GM19043 (cell line): ENCODE results near the gene UGT1A1.

ENCODE experiments used
- ATAC-seq: cut with Tn5 transposase; IDR thresholded peaks from one replicate; pipeline ENCODE4 v1.9.1; 2021; ENCODE audit warnings: low read depth; ENCODE audit not compliant: unreplicated experiment

Gene UGT1A1

DNA sequence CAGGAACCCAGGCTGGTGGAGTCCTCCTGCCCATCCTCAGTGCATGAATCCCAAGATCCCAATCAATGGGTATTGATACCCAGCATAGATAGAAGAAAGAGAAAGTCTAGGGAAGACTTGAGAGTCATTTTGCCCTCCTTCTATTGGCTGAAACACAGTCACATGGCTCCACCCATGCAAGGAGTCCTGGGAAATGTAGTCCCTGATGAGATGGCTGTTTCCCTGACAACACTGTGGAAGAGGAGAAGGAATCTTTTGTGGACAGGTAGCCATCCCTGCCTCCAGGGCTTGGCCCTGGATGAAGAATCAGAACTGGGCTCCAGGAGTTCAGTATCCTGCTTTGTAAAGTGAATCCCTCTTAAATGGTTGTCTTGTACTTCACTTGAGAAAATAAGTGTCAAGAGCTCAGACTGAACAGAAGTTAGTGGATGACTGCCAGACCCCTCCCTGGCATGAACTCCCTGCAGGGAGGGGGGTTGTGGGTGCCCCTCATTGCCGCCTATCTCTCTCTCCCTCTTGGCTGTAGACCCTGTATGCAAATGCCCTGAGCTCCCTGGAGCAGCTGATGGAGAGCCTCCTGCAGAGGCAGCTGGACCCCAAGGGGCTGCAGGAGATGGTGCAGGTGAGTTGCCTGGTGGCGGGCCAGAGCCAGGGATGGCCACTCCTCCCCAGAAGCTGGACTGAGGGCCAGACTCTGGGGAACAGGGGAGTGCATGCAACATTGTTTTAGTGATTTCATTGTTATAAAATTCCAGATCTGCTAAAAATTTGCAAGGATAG, 54.2 kb downstream of the UGT1A1 start:
- ATAC-seq, result no peak

DNA sequence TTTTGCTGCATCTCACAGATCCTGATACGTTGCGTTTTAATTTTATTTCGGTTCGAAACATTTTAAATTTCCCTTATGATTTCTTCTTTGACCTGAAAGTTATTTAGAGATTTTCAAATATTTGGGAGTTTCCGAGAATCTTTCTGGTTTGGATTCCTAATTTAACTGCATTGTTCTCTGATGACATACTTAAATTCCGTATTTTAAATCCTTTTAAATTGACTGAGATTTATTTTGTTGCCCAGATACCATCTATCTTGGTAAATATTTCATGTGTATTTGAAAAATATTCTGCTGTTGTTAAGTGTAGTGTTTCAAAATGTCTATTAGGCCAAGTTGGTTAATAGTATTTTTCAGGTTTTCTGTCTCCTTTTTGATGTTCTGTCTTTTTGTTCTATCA, 55.8 kb downstream of the UGT1A1 start:
- ATAC-seq, result no peak

DNA sequence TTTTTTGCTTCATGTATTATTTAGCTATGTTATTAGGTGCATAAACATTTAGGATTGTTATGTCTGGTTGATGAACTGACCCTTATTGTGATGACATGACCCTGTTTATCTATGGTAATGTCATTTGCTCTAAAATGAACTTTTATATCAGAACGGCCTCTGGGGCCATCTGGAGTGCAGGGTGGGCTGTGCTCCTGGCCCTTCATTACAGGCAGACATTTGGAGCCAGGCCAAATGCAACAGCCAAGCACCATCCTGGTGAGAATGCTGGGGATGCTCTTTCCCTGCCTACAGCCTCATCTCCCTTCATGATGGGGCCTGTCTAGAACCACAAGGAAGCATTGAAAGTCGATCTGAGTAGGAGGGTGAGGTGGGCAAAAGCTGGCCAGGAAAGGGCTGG, 56.3 kb downstream of the UGT1A1 start:
- ATAC-seq, result no peak

DNA sequence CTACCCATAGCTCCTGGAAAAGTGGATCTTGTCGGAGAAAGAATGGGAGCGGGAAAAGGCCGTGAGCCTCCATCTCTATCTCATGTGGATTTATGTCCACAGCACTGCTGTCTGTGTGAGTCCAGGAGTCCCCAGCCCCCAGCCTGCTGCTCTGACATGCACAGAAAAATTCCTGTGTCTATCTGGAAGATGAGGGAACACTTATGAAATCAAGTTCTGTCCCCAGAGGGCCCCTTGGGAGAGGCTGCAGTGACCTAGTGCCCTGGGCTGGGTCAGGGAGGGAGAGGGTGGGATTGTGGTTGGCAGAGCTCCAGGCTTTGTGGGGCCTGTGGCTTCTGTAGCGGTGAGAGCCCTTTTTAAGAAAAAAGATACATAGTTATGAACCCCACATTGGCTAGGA, 56.7 kb downstream of the UGT1A1 start:
- ATAC-seq, result no peak

DNA sequence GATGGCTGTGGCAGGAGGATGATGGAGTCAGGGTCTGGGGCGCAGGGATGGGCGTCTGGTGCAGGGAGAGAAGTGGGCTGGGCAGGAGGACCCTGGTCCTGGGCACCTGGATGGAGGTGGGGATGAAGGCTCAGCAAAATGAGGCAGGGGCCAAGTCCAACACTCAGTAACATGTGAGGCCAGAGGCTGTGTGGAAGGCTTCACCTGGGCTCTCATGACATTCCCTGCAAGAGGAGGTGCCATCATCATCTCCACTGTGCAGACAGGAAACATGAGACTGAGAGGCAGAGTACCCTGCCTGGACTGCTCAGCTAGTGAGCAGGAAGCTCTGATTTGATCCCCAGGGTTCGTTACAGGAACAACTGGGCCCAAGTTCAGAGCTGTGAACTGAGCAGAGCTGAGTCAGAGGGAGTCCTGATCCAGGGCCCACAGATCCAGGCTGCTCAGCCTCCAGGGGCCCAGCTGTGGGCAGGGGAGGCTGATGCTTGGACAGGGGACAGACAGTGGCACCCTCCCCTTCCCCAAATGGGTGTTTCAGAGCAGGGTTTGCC, 57.4 kb downstream of the UGT1A1 start:
- ATAC-seq, result no peak

DNA sequence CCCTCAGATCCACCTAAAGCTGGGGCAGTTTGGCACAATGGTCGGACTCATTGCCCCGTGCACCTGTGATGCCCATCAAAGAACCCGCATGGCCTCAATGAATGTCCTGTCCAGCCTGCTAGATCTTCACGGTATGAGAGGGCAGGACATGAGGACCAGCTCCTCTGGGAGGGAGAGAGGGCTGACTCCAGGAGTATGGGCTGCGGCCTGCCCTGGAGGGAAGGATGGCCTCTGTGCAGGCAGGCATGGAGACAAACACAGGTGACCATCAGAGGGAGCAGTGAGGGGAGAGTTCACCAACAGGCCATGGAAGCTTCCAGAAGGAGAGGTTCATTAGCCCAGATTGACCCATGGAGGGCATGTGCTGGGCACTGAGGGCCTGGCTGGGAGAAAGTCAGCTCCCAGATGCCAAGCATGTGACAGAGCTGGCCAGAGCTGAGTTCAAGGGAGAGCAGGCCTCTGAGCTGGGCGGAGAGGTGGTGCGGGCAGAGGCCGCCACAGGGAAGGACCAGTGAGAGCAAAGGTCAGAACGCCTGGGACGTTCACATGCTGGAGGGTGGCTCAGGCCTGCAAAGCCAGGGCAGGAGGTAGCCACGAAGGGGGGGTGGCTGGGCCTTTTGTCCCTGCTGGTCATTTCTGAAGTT, 58.0 kb downstream of the UGT1A1 start:
- no peak for ATAC-seq

DNA sequence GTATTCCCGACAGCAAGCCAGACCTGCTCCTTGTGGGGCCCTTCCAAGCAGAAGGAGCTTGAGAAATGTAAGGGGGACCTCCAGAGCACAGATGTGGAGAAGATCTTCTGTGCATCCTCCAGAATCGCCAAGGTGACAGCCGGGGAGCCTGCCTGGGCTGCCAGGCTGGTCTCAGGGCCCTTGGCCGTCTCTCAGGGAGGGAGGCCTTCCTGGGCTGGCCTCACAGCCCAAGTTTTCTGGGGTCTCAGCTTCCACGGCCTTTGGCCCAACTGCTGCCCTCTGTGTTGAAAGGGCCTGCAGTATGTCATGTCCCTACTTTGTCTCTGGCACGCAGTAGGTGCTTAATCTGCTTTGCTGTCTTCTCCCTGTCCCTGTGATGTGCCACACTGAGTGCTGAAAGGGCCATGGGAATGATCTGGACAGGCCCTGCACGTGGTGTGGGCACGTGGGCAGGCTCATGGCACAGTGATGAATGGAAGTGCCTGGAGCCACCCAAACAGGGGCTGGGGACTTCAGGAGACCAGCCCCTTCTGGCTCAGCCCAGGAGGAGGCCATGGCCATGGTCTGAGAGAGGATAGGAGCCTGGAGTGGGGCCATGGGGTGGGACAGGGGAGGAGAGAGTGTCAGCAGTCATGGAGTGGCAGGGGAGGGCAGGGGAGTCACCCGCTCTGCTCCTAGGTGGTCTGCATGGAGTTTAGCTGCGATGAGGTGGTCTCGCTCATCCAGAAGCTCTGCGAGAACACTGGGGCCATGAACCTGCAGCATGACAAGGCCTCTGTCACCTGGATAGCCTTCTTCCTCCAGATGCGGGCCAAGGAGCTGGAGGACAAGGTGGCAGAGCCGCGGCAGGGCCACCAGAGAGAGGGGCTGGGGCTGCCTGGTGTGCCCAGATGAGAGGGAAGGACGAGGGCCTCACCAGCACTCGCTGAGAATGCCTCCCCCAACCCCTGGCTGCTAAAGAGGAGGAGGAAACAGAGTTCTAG, 58.9 kb downstream of the UGT1A1 start:
- ATAC-seq, result no peak

DNA sequence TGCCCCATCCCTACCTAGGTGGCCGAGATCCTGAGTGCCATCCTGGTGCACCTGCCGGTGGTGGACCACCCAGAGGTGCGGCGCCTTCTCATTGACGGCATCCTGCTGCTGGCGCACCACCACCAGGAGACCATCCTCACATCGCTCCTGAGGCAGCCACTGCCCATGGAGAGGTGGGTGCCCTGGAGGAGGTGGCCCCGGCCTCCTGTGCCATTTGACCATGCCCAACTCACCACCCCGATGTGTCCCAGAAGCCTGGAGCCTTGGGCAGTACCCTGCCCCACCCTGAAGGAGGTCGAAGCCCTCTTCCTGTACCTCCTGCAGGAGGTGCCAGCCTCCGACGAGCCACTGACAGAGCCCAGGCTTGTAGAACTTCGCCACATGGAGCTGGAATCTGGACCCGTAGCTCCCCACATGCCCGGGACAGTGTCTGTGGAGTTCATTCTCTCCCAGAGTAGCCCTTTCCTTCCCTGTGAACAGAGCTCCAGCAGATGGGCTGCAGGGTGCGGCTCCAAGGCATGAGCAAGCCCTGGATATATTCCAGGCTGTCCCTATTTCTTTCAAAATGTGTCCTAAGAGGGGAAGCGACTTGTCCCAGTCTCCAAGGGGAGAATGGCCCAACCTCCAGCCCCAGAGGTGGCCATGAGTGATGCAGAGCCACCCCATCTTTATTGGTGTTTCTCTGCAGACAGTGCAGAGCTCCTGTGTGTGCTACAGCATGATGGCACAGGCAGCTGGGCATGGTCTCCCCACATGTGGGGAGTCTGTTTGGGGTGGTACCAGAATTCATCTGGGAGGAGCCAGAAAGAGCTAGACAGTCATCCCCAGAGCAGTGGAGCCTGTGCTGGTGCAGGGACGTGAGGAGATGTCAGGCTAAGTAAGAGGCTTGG, 60.1 kb downstream of the UGT1A1 start:
- ATAC-seq, result no peak

DNA sequence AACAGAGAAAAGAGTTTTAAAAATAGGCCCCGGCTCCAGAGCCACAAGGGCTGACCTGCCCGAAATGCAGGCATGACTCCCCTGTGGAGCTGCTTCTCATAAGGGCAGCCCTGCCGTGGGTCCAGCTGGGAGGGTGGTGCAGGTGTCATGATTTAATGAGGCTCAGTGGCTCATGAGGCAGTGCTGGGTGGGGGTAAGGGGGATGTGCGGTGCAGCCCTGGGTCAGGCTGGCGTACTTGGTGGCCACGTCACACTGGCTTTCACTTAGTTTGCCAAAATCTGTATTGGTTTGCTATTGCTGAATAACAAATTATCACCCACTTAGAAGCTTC, 60.7 kb downstream of the UGT1A1 start:
- ATAC-seq, result no peak

DNA sequence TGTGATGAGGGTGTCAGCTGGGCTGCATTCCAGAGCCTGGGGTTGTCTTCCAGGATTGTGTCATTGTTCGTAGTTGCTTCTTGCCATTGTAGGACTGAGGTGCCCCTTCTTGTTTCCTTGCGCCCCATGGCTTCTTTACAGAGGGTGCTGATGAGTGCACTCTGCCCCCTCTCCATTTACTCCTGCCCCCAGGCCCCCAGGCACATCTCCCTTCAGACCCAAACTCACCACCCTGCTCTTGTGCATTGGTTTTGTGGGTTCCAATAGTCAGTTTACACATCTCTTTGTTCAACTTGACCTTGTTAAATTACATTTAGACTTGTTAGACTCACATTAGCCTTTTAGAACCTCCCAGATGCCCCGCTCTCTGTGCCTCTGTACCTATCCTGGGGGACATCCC, 61.1 kb downstream of the UGT1A1 start:
- no peak for ATAC-seq

DNA sequence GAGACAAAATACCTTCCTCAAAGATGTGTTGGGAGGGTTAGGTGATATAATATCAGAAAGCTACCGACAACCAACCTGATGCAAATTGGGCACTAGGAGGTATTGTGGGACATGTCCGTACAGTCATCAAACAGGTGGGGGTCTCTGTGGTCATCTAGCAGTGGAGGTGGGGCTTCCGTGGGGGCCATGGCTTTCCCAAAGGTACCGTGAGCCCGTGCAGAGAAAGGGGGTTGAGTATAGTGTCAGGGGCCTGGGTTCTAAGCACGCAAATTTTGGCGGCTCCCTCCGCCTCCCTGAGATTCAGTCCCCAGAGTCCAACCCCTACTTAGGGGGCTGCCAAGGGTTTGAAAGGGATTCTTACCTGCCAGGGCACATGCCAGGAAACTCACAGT, 61.6 kb downstream of the UGT1A1 start:
- ATAC-seq, result no peak

DNA sequence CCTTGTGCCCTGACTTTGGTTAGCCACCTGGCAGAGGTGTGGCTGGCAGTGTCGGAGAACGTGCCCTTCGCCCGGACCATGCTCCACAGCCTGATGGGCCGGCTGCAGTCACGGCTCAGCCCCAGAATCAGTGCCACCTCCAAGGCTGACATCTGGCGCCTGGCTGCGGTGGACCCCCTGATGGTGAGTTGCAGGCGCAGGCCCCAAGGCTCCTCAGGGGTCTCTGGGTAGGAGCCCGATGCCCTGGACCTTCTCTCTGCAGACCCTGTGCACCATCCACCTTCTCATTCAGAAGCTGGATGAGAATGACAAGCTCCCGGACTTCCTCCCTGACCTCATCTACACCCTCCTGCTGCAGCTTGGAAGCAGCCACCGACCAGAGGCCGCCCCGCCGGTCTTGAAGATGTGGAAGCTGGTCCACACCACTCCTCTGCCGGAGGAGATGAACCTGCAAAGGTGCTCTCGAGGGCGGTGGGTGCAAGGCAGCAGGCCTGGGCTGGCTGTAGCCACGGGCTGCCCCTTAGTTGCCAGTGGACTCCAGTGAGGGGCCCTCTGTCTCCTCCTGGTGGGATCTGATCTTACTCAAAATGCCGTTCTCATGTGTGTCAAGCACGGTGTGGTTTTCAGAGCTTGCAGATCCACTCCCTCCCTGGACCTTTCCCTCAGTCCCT, 62.2 kb downstream of the UGT1A1 start:
- no peak for ATAC-seq
